HepG2 (cell line): ENCODE measurements around the gene CREG2. TPM values are rescaled to one million over a fixed set of nuclear protein-coding genes. Genes with fewer than 3 reads are reported as not detected.
A peak's percentile ranks its signal among the peaks of the same experiment; 100 is the strongest.

ENCODE experiments used
- CSRNP1 ChIP-seq: sonication (generic); formaldehyde crosslinking; IDR thresholded peaks from 2 replicates; pipeline ENCODE4 v1.8.1; 2023; ENCODE audit warnings: mild to moderate bottlenecking, missing genetic modification reagents
- FOXA1 ChIP-seq, 2 experiments: fragments of 450-650 bp in 1 of 2; sonication (generic) in 1 of 2; formaldehyde crosslinking in 1 of 2; IDR thresholded peaks; 2 replicates each; pipeline versions ENCODE4 v1.4.0 to v1.6.1; 2016 to 2020; ENCODE audit warnings: missing genetic modification reagents in 1 of 2
- IKZF4 ChIP-seq: sonication (generic); formaldehyde crosslinking; IDR thresholded peaks from 2 replicates; pipeline ENCODE4 v1.5.1; 2020; ENCODE audit warnings: borderline replicate concordance, mild to moderate bottlenecking, low read depth, missing genetic modification reagents; ENCODE audit errors: not compliant biosample characterization
- MLX ChIP-seq: IDR thresholded peaks from 2 replicates; pipeline ENCODE4 v1.6.1; 2016
- MLXIP ChIP-seq: sonication (generic); formaldehyde crosslinking; IDR thresholded peaks from 2 replicates; pipeline ENCODE4 v1.9.0; 2021; ENCODE audit warnings: missing genetic modification reagents, borderline replicate concordance
- NKX3-1 ChIP-seq: sonication (generic); formaldehyde crosslinking; IDR thresholded peaks from 2 replicates; pipeline ENCODE4 v1.5.0; 2020; ENCODE audit warnings: missing genetic modification reagents
- RNF2 ChIP-seq: fragments of 450-650 bp; conservative IDR thresholded peaks from 2 replicates; pipeline ENCODE4 v1.6.1; 2016; ENCODE audit warnings: low read depth
- SNAPC2 ChIP-seq: sonication (generic); formaldehyde crosslinking; IDR thresholded peaks from 2 replicates; pipeline ENCODE4 v1.8.1; 2022; ENCODE audit warnings: mild to moderate bottlenecking, missing genetic modification reagents
- SPEN ChIP-seq: sonication (generic); formaldehyde crosslinking; IDR thresholded peaks from 2 replicates; pipeline ENCODE4 v1.5.1; 2020; ENCODE audit warnings: low read depth, mild to moderate bottlenecking, missing genetic modification reagents
- TFAP4 ChIP-seq: sonication (generic); IDR thresholded peaks from 2 replicates; pipeline ENCODE4 v1.6.1; 2016; ENCODE audit warnings: low read depth, borderline replicate concordance
- TP53 ChIP-seq: sonication (generic); formaldehyde crosslinking; conservative IDR thresholded peaks from 2 replicates; pipeline ENCODE4 v1.4.0; 2020; ENCODE audit warnings: missing genetic modification reagents
- ZFP90 ChIP-seq: sonication (generic); formaldehyde crosslinking; IDR thresholded peaks from 2 replicates; pipeline ENCODE4 v1.8.0; 2022; ENCODE audit warnings: missing genetic modification reagents, mild to moderate bottlenecking, inconsistent platforms, borderline replicate concordance
- ZHX2 ChIP-seq, 2 experiments: sonication (generic) in 1 of 2; formaldehyde crosslinking in 1 of 2; IDR thresholded peaks; 2 replicates each; pipeline versions ENCODE4 v1.6.1 to v1.9.0; 2014 to 2022; ENCODE audit warnings: antibody characterized with exemption in 1 of 2, borderline replicate concordance in 1 of 2, inconsistent platforms in 1 of 2, low read depth in 1 of 2, missing genetic modification reagents in 1 of 2
- ZNF720 ChIP-seq: sonication (generic); formaldehyde crosslinking; IDR thresholded peaks from 2 replicates; pipeline ENCODE4 v1.4.0; 2020; ENCODE audit warnings: missing genetic modification reagents
- ZNF775 ChIP-seq: sonication (generic); formaldehyde crosslinking; IDR thresholded peaks from 2 replicates; pipeline ENCODE4 v1.4.0; 2020; ENCODE audit warnings: missing genetic modification reagents, mild to moderate bottlenecking, moderate library complexity, borderline replicate concordance
- polyA plus RNA-seq, 8 experiments: library from polyadenylated mRNA; depleted of rRNA in 3 of 8; stranded (reverse) in 7 of 8; unstranded in 1 of 8; fragments of >200 nt; fragmentation: Illumina TruSeq in 4 of 8; extraction: Trizol in 4 of 8; gene quantifications; 2 replicates each; pipeline versions ENCODE4 v1.2.1 to v1.2.3, GENCODE V29; 2011 to 2016; ENCODE audit warnings: low read depth in 4 of 8, missing spikeins in 1 of 8, mixed read lengths in 1 of 8; ENCODE audit not compliant: insufficient read depth in 1 of 8
- total RNA-seq, 5 experiments: library from RNA; depleted of rRNA; stranded (reverse); fragments of >200 nt; fragmentation: Illumina TruSeq; extraction: Trizol; gene quantifications; 2 replicates each; pipeline ENCODE4 v1.2.3, GENCODE V29; 2016; ENCODE audit warnings: low read depth in 1 of 5

The CREG2 gene
- total and polyA plus RNA-seq, 2 of the 13 experiments (the other 11 are each of a cell fraction or from before 2014, with no cell fraction given): 0.18 to 0.26 TPM

GRCh38 chr2:101330253-101330933, 56.9 kb downstream of the CREG2 start (continued):
- peak; percentile 76; the same call in 1 of the 2 replicates for TF ChIP-seq SPEN (CRISPR knock-in tag)
- no peak; the same call in 1 of the 2 replicates for TF ChIP-seq ZHX2 (IDR thresholded peaks at IDR 0.05; ENCODE audit: low read depth)
- no peak for TF ChIP-seq ZHX2 (CRISPR knock-in tag; IDR thresholded peaks at IDR 0.05; ENCODE audit: borderline replicate concordance)
- 0 out of 2 replicates have a peak, but pooled peaks have one; percentile 18 for TF ChIP-seq ZFP90 (CRISPR knock-in tag)
- TF ChIP-seq MLX (CRISPR knock-in tag): peak; percentile 57; the same call in 1 of the 2 replicates
- TF ChIP-seq IKZF4 (CRISPR knock-in tag): no peak
- no peak for TF ChIP-seq TP53
- TF ChIP-seq TFAP4: no peak; the same call in 1 of the 2 replicates
- no peak for TF ChIP-seq FOXA1 (IDR thresholded peaks at IDR 0.05)
- TF ChIP-seq FOXA1 (CRISPR knock-in tag; IDR thresholded peaks at IDR 0.05): no peak
- TF ChIP-seq RNF2: 0 out of 2 replicates have a peak, but pooled peaks have one; percentile 15
- TF ChIP-seq CSRNP1 (CRISPR knock-in tag): no peak; the same call in 1 of the 2 replicates
- TF ChIP-seq SNAPC2 (CRISPR knock-in tag): no peak
- no peak for TF ChIP-seq MLXIP (CRISPR knock-in tag)
- no peak for TF ChIP-seq NKX3-1 (CRISPR knock-in tag)
- no peak for TF ChIP-seq ZNF720 (CRISPR knock-in tag)
- TF ChIP-seq ZNF775: no peak
